Uterus (tissue), 2 donors: ENCODE measurements around the gene GYS1.

Experiments
- CTCF ChIP-seq, 4 experiments: fragments of 200-600 bp in 2 of 4; fragments of 450-650 bp in 2 of 4; sonication (generic) in 2 of 4; IDR thresholded peaks; one replicate each; pipeline ENCODE4 v1.5.1; 2016 to 2019; ENCODE audit warnings: antibody characterized with exemption in 4 of 4, mild to moderate bottlenecking in 2 of 4, moderate library complexity in 1 of 4
- POLR2A ChIP-seq, 2 donors: fragments of 450-650 bp; IDR thresholded peaks; one replicate each; pipeline ENCODE4 v1.6.1; 2016; ENCODE audit warnings: antibody characterized with exemption in 2 of 2, mild to moderate bottlenecking in 1 of 2, moderate library complexity in 1 of 2

GRCh38 chr19:48943081-48943480 lies 50.0 kb downstream of the GYS1 start:
- TF ChIP-seq CTCF (IDR thresholded peaks at IDR 0.05) (no peak), POLR2A (IDR thresholded peaks at IDR 0.05) (no peak)
